Measurements from ENCODE around the gene TWIST2.

The TWIST2 gene

GRCh38 chr2:238920053-238920452 is 72.2 kb downstream of the TWIST2 start:
- no peak for DNase-seq (ENCODE audit: low spot score)

- DNase-seq (ENCODE audit: low spot score) = no peak
These were observed 72.7 kb downstream of the TWIST2 start for GRCh38 chr2:238920601-238921001.

GRCh38 chr2:238921259-238921658 is 73.4 kb downstream of the TWIST2 start:
- DNase-seq (ENCODE audit: low spot score) = no peak

- no peak for DNase-seq (ENCODE audit: low spot score)
These were observed 73.9 kb downstream of the TWIST2 start for GRCh38 chr2:238921681-238922319.

GRCh38 chr2:238922435-238922834 is 74.5 kb downstream of the TWIST2 start:
- DNase-seq (ENCODE audit: low spot score) = no peak

GRCh38 chr2:238924032-238924431 is 76.1 kb downstream of the TWIST2 start:
- DNase-seq (ENCODE audit: low spot score) = no peak

- no peak for DNase-seq (ENCODE audit: low spot score)
These were observed 76.9 kb downstream of the TWIST2 start for GRCh38 chr2:238924796-238925195.

- DNase-seq (ENCODE audit: low spot score) = no peak
These were observed 77.4 kb downstream of the TWIST2 start for GRCh38 chr2:238925281-238925680.

- no peak for DNase-seq (ENCODE audit: low spot score)
These were observed 78.1 kb downstream of the TWIST2 start for GRCh38 chr2:238925816-238926521.

GRCh38 chr2:238926761-238927611 is 79.1 kb downstream of the TWIST2 start:
- no peak for DNase-seq (ENCODE audit: low spot score)

- no peak for DNase-seq (ENCODE audit: low spot score)
These were observed 80.0 kb downstream of the TWIST2 start for GRCh38 chr2:238927746-238928519.

- no peak for DNase-seq (ENCODE audit: low spot score)
These were observed 80.8 kb downstream of the TWIST2 start for GRCh38 chr2:238928520-238929241.

- no peak for DNase-seq (ENCODE audit: low spot score)
These were observed 81.6 kb downstream of the TWIST2 start for GRCh38 chr2:238929242-238930081.

GRCh38 chr2:238930216-238930615 is 82.3 kb downstream of the TWIST2 start:
- no peak for DNase-seq (ENCODE audit: low spot score)

- no peak for DNase-seq (ENCODE audit: low spot score)
These were observed 88.5 kb downstream of the TWIST2 start for GRCh38 chr2:238936162-238937052.

- no peak for DNase-seq (ENCODE audit: low spot score)
These were observed 90.1 kb downstream of the TWIST2 start for GRCh38 chr2:238938003-238938400.

GRCh38 chr2:238938401-238939055 is 90.6 kb downstream of the TWIST2 start:
- no peak for DNase-seq (ENCODE audit: low spot score)

- DNase-seq (ENCODE audit: low spot score) = no peak
These were observed 91.2 kb downstream of the TWIST2 start for GRCh38 chr2:238939074-238939473.

Data from iPS-NIHi11 (cell line).